GM18508 (cell line): ENCODE measurements around the gene DOK1.
"Not testable (repeated sequence)": the region's sequence is repeated elsewhere in the genome, so short reads cannot be mapped to it uniquely, and the experiment has no call there.

ENCODE experiments used
- ATAC-seq: cut with Tn5 transposase; IDR thresholded peaks from one replicate; pipeline ENCODE4 v1.9.1; 2021; ENCODE audit warnings: moderate number of reproducible peaks; ENCODE audit not compliant: insufficient read depth, unreplicated experiment

DOK1 gene

DNA sequence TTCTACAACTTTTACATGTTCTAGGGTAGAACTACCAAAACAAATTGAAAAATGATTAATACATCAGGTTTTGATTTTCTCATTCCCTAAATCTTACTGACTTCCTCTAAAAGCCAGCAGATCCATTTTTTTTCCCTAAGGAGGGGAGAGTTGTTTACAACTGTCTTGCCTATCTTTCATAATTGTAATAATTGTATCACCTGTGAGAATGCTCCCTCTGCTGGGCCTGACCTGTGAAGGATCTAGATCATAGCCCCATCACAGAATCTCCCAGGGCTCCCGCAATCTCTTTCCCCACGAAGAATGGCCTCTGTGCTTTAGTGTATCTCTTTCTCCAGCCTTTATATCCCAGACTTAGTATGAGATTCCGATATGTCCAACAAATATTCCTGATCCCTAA, 9.9 kb upstream of the DOK1 start:
- no peak for ATAC-seq

DNA sequence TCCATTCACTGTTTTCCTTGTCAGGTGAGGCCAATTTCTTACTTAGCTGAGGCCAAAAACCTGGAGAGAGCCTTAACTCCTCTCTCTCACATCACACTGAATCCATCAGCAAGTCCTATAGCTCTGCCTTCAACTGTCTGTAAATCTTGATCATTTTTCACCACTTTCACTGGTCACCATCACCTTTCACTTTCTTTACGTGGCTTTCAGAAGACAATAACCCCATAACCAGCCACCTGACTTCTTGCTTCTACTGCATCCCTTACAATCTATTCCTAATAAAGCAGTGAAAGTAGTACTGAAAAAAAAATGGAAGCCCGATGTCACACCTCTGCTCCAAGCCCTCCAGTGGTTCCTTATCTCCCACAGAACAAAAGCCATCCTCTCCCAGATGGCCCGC, 8.5 kb upstream of the DOK1 start:
- no peak for ATAC-seq

DNA sequence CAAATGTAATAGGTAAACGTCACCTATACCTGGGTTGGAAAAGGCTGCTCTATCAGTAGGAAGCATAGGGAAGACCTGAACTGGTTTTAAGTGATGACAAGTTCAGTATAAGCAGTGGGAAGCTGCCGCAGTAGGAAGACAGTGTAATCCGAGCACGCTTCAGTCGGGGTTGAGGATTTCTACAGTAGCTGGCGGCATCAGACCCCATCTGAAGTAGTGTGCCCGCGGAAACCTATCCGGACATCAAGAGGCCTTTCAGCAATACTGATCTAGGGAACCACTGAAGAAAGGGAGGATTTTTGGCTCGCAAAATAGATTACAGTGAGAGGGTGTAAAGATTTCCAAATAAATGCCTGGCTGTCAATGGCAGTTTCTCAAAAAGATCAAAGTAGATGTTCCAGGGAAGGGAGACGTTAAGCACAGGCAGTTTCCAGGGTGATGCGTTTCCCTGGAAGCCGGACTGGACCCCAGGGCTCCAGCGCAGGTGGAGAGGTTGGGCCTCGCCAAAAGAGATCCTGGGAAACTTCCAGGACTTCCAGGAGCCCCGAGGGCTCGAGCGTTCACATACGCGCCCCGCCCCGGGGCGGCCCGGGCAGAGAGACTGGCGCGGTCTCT, 6.1 kb upstream of the DOK1 start:
- no peak for ATAC-seq

DNA sequence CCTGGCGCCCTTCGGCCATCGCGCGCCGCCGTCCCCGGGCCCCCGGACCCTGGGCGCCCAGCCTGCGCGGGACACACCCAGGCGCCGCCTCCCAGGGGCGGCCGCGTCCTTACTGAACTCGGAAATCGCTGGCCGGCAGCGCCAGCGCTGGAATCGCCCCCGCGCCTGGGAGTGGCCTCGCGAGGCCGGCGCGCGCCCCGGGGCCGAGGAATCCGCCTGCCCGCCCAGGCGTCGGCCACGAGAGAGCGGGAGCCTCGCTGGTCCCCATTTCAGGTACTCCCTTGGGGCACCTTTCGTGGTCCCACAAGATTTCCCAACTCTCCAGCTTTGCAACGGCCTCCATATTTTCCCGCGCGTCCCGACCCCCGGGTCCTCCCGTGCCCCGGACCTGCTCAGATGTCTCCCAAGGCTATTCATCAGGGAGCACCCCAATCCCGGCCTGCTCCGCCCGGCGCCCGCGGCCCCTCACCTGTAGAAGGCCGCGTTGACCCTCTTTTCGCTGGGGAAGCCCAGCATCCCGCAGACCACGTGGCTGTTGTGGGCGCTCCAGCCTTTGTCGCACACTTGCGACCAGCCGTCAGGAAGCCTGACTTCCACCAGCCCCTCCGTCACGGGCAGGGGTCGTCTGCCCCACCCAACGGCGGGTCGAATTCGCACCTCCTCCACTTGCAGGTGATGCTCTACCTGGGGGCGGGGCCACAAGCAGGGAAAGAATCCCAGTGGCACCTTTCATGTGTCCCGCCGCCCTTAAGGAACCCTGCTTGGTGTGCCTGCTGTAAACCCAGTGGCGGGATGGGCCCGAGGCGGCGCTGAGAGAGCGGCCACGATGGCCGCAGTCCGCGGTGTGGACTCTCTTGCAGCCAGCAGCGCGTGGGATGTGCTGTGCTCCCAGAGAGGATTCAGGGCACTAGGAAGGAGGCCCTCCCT, 5.4 kb upstream of the DOK1 start:
- ATAC-seq: no peak

DNA sequence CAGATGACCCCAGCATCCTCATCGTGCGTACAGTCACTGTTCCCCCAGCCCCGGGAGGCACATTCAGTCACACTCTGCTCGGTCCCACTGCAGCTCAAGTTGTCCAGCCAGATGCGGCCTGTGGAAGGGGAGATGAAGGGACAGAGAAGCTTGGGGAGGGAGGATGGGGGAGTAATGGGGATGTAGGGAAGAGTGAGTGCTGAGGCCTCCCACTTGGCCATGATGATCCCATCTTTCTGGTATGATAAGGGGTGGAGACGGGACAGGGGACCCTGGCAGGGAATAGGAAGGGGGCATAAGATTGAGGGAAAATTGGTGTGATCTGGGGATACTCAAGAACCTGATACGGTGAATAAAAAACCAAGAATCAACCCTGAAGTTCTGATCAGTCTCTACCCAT, 4.3 kb upstream of the DOK1 start:
- no peak for ATAC-seq

DNA sequence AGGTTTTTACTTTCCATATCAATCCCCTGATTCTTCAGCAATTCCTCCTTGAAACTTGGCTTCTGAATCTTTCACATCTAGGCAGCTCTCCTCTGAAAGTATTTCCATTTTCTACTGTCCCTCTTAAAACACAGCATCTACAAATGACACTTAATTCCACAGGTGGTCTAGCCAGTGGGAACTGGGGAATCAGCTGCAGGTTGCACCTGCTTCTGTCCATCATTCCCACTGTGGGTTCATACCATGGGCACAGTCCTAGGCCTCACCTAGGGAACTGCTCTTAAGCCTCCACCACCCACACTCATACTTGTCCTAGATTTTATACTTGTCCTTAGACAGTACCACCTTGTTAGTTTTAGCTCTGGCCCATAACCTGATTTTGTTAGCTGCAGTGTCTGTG, 3.0 kb upstream of the DOK1 start:
- no peak for ATAC-seq

DNA sequence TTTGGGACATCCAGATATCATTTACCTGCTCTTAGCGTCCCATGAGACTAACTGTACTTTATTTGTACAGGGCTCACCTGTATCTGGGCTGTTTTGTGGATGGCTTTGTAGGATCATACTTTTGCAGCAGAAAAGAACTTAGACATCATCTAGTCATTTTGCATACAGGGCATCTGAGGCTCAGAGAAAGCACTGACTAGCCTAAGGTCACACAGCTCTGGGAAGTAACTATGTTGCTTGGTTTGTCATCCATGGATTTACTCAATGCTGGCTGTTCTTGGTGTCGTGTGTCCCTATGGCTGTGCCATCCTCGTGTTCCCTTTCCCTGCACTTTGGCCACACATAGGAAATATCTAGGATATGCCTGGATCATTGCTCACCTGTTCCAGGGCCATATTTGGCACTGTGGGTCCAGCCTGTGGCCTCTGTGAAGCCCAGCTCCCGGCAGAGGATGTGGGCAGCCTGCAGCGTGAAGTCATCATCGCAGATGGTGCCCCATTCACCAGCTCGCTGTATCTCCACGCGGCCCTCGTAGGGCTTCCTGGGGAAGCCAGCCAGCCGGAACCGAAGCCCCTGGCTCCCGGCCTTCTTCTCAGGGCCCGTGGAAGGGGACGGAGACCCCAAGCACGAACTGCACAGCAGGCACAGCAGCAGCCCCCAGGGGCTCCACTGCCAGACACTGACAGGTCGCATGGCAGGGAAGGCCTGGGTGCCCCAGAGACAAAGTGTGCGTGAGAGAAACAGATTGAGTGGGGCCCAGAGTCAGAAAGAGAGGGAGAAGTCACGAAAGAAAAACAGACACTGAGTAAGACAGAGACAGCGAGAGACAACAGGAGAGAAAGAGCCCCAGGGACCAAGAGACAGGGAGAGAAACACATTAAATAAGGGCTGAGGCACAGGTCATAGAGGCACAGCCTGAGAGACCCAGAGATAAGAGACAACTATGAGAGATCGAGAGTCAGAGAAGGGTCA, 2.3 kb upstream of the DOK1 start:
- no peak for ATAC-seq

DNA sequence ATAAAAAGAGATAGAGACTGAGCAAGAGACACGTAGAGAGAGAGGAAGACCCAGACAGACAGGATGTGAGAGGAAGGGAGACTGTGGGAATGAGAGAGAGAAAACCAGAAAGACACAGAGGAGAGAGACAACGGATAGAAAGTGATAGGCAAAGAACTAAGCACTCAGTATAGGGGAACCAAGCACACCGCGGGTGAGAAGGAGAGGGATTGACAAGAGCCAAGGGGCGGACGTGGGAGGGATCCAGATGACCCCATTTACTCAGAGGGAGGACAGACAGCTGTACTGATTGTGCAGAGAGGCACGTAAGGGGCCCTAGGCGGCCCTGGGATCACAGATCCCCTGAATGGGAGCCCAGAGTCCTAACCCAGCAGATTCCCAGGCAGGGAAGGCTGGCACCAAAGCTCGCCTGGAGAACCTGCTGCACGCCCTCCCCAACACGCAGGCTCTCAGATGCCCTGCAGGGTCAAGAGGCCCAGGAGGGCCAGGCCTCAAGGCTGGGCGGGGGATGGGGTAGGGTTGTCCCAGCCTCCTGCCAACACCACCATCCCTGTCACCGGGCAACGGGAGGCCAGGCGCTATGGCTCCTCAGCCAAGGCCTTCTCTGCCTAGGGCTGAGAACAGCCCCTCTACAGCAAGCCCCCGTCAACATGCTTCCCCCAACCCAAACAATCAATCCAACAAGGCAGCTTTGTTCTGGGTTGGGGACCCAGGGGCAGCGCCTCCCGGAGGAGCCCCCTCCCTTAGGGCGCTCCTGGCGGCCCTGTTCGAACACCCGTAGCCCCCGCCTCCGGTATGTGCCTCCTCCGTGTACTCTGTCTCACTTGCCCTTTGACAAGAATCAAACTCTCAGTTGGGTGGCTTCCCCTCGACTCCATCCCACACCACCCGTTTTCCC, 1.4 kb upstream of the DOK1 start:
- no peak for ATAC-seq

DNA sequence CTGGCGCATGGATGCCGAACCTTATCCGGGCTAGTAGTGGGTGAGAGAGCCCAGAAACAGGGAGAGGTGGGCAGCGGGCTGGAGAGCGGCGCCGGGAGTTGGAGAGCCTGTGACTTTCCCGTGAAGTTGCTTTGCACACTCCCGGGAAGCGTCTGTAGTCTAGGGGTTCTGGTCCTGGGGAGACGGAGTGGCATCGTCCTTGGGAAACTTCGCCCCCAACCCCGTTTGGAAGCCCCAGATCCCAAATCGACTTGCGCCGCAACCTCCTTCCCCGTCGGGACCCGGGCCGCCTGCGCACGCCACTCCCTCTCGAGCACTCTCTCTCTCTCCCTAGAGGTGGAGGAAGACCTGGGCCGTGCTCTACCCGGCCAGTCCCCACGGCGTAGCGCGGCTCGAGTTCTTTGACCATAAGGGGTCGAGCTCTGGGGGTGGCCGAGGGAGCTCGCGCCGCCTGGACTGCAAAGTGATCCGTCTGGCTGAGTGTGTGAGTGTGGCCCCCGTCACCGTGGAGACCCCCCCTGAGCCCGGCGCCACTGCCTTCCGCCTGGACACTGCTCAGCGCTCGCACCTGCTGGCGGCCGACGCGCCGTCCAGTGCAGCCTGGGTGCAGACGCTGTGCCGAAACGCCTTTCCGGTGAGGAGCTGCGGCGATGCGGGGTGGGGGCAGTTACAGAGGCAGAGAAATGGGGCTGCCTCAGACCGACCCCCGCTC, 456 bp downstream of the DOK1 start:
- ATAC-seq: no peak

DNA sequence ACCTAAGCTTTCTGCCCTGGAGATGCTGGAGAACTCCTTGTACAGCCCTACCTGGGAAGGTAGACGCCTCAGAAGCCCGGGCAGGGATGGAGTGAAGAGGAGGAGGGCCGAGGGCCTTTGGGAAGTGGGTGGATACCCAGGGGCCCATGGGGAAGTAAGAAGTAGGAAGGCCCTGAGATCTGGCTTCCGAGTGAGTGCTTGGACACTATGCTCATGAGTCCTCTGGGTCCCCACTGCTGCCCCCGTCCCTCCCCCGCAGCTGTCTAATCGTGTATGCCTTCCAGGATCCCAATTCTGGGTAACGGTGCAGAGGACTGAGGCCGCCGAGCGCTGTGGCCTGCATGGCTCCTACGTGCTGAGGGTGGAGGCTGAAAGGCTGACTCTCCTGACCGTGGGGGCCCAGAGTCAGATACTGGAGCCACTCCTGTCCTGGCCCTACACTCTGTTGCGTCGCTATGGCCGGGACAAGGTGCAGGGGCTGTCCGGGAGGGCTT, 1.1 kb downstream of the DOK1 start:
- ATAC-seq: no peak

DNA sequence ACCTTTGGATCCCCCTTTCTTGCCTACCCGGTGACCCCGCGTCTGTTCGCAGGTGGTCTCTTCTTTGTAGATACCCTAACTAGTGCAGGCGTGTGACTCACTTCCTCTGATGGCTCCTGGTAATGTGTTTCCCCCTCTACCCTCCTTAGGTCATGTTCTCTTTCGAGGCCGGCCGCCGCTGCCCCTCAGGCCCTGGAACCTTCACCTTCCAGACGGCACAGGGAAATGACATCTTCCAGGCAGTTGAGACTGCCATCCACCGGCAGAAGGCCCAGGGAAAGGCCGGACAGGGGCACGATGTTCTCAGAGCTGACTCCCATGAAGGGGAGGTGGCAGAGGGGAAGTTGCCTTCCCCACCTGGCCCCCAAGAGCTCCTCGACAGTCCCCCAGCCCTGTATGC, 1.6 kb downstream of the DOK1 start:
- no peak for ATAC-seq

DNA sequence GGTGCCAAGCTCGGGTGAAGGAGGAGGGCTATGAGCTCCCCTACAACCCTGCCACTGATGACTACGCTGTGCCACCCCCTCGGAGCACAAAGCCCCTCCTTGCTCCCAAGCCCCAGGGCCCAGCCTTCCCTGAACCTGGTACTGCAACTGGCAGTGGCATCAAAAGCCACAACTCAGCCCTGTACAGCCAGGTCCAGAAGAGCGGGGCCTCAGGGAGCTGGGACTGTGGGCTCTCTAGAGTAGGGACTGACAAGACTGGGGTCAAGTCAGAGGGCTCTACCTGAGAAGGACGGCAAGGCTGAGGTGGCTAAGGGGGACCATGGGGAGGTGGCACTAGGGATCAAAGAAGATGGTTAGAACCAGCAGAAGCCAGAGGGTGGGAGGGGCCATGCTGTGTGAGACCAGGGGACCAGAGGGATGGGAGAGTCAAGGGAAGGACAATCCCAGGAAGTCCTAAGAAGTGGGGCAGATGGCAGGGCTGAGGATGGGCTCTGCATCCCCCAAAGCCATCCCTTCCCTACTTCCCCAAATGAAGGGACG, 2.4 kb downstream of the DOK1 start:
- no peak for ATAC-seq

DNA sequence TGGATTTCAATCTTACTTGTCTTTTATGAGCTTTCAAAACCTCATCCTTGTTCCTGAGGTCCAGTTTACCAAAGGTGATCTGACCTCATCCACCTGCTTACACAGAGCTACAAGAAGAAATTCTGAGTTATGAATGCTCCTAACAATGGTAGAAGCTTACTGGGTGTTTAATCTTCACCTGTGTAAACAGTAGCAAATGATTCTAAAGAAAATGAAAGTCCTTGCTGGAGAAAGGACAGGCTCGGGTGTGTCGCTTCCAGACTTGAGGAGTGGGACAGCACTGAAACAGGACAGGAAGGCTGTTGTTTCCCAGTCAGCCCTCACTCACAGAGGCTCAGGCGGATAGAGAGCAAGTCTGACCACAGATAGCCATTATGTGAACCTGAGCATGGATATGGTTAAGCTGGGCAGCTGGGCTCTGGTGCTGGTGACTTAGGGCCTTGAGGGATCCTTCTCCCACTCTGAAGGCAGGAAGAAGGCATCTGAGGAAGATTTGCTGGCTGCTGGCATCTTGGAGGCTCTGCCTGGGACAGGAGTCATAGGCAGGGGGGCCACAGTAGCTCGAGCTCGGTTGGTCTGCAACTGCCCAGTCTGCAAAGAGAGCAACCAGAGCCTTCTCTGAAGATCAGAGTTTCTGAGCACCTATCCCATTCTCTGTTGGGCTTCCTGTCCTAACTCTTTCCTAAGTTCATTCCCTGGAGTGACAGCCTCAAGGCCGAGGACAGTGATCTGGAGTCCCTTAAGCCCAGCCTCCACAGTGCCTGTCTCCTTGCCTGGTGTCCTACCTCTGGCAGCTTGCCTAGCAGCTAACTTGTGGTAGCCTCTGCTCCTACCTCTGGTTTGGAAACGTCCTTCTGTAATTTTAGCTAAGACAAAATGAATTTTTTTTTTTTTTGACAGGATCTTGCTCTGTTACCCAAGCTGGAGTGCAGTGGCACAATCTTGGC, 4.0 kb downstream of the DOK1 start:
- ATAC-seq: no peak

DNA sequence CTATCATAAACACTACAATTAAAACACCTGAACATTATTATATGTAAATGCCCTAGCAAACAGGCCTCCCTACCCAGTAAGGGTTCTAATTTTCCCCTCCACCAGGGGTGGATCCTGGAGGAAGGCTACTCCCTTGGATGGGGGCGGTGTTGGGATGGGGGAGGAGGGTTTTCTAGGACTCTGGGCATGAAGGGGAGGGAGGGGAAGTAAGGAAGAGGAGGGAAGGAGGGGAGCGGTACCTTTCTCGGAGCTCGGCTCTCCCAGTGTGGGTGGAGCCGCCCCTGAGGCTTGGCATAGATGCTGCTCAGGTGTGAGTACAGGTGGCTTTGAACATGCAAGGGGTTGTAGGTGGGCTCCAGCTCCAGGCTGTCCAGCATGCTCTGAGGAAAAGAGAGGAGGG, 5.4 kb downstream of the DOK1 start:
- no peak for ATAC-seq

DNA sequence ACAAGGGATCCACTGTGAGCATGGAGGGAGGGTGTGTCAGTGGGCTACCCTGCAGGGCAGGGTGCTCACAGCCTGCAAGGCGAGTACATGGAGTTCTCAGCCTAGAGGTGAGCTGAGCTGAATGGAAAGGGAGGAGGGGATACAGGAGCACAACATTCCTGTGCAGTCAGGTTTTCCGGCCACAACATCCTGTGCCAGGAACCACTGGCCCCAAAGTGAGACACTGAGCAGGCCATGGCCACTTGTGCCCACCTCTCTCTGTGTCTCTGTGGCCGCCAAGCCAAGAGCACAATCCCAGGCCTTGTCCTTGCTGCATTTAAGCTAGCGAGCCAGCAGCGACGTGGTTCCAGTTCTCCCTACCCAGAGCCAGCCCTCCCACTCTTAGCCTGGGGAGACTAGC, 6.1 kb downstream of the DOK1 start:
- ATAC-seq: no peak

DNA sequence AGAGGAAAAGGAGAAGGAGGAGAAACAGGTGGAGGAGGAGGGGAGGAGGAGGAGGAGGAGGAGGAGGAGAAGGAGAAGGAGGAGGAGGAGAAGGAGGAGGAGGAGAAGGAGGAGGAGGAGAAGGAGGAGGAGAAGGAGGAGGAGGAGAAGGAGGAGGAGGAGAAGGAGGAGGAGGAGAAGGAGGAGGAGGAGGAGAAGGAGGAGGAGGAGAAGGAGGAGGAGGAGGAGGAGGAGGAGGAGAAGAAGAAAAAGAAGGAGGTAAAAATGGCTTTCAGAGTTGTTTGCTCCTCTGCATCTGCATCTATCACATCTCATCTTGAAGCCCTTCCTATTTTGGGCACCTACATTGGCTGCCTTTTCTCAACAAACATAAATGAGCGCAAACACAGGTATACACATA, 6.5 kb downstream of the DOK1 start:
- ATAC-seq: not testable (repeated sequence)

DNA sequence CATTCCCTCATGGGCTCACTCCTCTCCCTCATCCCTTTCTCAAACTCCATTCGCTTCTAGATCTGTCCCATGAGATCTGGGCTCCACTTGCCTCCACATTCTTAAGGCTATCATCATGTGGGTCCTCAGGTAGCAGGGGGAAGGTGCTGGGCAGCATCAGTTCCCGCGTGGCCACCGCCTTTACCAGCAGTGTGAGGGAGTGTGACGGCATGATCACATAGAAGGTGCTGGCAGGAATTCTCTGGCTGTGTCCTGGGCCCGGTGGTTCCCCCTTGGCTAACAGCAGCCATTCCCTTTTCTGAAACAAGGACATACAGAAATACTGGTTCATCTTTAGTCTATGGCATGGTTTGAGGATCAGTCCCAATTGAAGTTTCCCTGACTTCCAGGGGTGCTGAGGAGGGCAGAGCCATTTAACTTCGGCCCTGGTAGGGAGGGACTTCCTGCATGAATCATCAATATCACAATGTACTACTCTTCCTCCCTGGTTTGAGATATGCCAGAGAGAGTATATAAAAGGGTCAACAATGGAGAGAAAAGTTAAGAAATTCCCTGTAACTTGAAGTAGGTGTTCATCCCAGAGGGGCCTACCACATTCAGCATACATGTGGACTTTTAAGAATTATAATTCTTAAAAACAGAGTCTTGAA, 7.7 kb downstream of the DOK1 start:
- no peak for ATAC-seq
